GM12878 (cell line): ENCODE data around the gene SLC47A2. TPM values are rescaled to one million over a fixed set of nuclear protein-coding genes. Genes with fewer than 3 reads are reported as not detected.
A peak's percentile ranks its signal among the peaks of the same experiment; 100 is the strongest.

Experiments
- ATAC-seq: fragments of 200-7000 bp; cut with Tn5 transposase; 3 replicates; pipeline ENCODE4 v1.9.1; 2020; ENCODE audit warnings: mild to moderate bottlenecking, moderate library complexity
- BruUV-seq: library from RNA; stranded (reverse); fragments of 400-500 nt; replicated peaks from 2 replicates; lab custom pipeline; 2021; lab: Mats Ljungman, UMichigan
- CTCF ChIA-PET: fragments of 300-600 bp; sonication (Branson Sonifier 250); formaldehyde crosslinking; extraction: SDS; loops from one replicate; lab custom pipeline; 2021; ENCODE audit warnings: inconsistent platforms; lab: Yijun Ruan, JAX
- POLR2A ChIA-PET: fragments of 350-600 bp; formaldehyde crosslinking; extraction: SDS; loops from one replicate; lab custom pipeline; 2021; ENCODE audit warnings: inconsistent platforms; lab: Charles Lee
- RAD21 ChIA-PET: fragments of 300-600 bp; sonication (Branson Sonifier 250); formaldehyde crosslinking; loops from one replicate; lab custom pipeline; 2023; ENCODE audit warnings: antibody characterized with exemption; ENCODE audit not compliant: unreplicated experiment; lab: Charles Lee
- SMC1A ChIA-PET: fragments of 300-600 bp; sonication (Branson Sonifier 250); formaldehyde crosslinking; loops from one replicate; lab custom pipeline; 2023; ENCODE audit not compliant: unreplicated experiment, uncharacterized antibody; lab: Charles Lee
- DNase-seq: peaks from one replicate; pipeline ENCODE4 v3.0.0-alpha.2; 2011; ENCODE audit warnings: low read depth, low spot score
- FAIRE-seq: peaks from 3 replicates; lab custom pipeline; 2011; peaks lifted over from hg19 to GRCh38; lab: Jason Lieb, UNC
- H2AFZ ChIP-seq: 2 replicates; pipeline ENCODE4 v1.6.0; 2011; ENCODE audit warnings: low read depth, low read length, control low read depth; ENCODE audit not compliant: control insufficient read depth
- H3K27ac ChIP-seq: 2 replicates; pipeline ENCODE4 v1.5.1; 2011; ENCODE audit warnings: control low read depth; ENCODE audit not compliant: control insufficient read depth, insufficient read depth
- H3K27me3 ChIP-seq, 2 experiments: replicated peaks in 1 of 2; 2 replicates each; pipeline versions ENCODE4 v1.6.0 to v1.6.1; 2011; ENCODE audit warnings: low read length in 1 of 2; ENCODE audit not compliant: control insufficient read depth in 2 of 2, insufficient read depth in 2 of 2
- H3K36me3 ChIP-seq, 2 experiments: 2 replicates each; pipeline ENCODE4 v1.5.1; 2011; ENCODE audit warnings: low read length in 1 of 2; ENCODE audit not compliant: control insufficient read depth in 2 of 2, insufficient read depth in 2 of 2
- H3K4me1 ChIP-seq: 2 replicates; pipeline ENCODE4 v1.6.1; 2011; ENCODE audit warnings: mild to moderate bottlenecking, low read length, moderate library complexity, mixed read lengths; ENCODE audit not compliant: control insufficient read depth, insufficient read depth
- H3K4me2 ChIP-seq: 2 replicates; pipeline ENCODE4 v1.6.0; 2011; ENCODE audit warnings: control low read depth; ENCODE audit not compliant: control insufficient read depth, insufficient read depth
- H3K4me3 ChIP-seq: fragments of 200-600 bp; sonication (generic); 2 replicates; pipeline ENCODE4 v1.5.1; 2016
- H3K79me2 ChIP-seq: 2 replicates; pipeline ENCODE4 v1.6.0; 2011; ENCODE audit warnings: low read length; ENCODE audit not compliant: control insufficient read depth, insufficient read depth
- H3K9ac ChIP-seq: 2 replicates; pipeline ENCODE4 v1.8.0; 2011; ENCODE audit warnings: low read length, control low read depth, mixed read lengths; ENCODE audit not compliant: control insufficient read depth, insufficient read depth
- H3K9me3 ChIP-seq: replicated peaks from 3 replicates; pipeline ENCODE4 v1.5.1; 2011; ENCODE audit warnings: mild to moderate bottlenecking, low read length; ENCODE audit not compliant: control insufficient read depth, insufficient read depth
- H4K20me1 ChIP-seq: 2 replicates; pipeline ENCODE4 v1.6.0; 2011; ENCODE audit not compliant: control insufficient read depth, insufficient read depth
- BHLHE40 ChIP-seq, 2 experiments: fragments of 450-650 bp in 1 of 2; IDR thresholded peaks; 2 replicates each; pipeline ENCODE4 v1.6.1; 2011 to 2017; ENCODE audit warnings: low read depth in 2 of 2, borderline replicate concordance in 1 of 2, improper control_type of control experiment in 1 of 2, low read length in 1 of 2, mild to moderate bottlenecking in 1 of 2
- GATAD2B ChIP-seq: fragments of 450-650 bp; conservative IDR thresholded peaks from 2 replicates; pipeline ENCODE4 v1.6.1; 2017; ENCODE audit warnings: low read depth, mild to moderate bottlenecking, moderate library complexity
- RUNX3 ChIP-seq: IDR thresholded peaks from 2 replicates; pipeline ENCODE4 v1.6.1; 2012; ENCODE audit warnings: low read length, inconsistent platforms
- USF1 ChIP-seq: IDR thresholded peaks from 2 replicates; pipeline ENCODE4 v1.6.1; 2011; ENCODE audit warnings: borderline replicate concordance, low read depth, mild to moderate bottlenecking, moderate library complexity, mixed read lengths, low read length; ENCODE audit not compliant: insufficient read depth; ENCODE audit errors: extremely low read length
- WGBS: methylation state at CpG from one replicate; pipeline ENCODE4 v1.1.6; 2016; ENCODE audit warnings: low lambda C conversion rate; ENCODE audit not compliant: insufficient replicate concordance, insufficient coverage; ENCODE audit errors: missing lambda C conversion rate; 5-methylcytosine and 5-hydroxymethylcytosine counted together
- in situ Hi-C: fragments of 300-500 bp; cut with MboI; formaldehyde crosslinking; loops from 9 replicates; pipeline ENCODE4 v1.14.3; 2018; ENCODE audit warnings: mixed read lengths
- intact Hi-C: fragments of 100-400 bp; cut with micrococcal nuclease; formaldehyde crosslinking; loops from one replicate; pipeline ENCODE4 v1.14.2; 2022; ENCODE audit not compliant: unreplicated experiment
- polyA plus RNA-seq, 11 experiments: library from polyadenylated mRNA; depleted of rRNA in 4 of 11; unstranded in 6 of 11; stranded (reverse) in 5 of 11; fragments of >200 nt; fragmentation: Nextera tagmentation in 4 of 11; fragmentation: Illumina TruSeq in 1 of 11; extraction: Ambion mirVana in 4 of 11; extraction: Trizol in 1 of 11; gene quantifications; 1 replicate in 1 of 11; 2 replicates in 10 of 11; pipeline versions ENCODE4 v1.2.1 to v1.2.3, GENCODE V29; 2011 to 2016; ENCODE audit warnings: inconsistent platforms in 2 of 11, missing spikeins in 2 of 11, low read depth in 1 of 11
- total RNA-seq, 4 experiments: library from RNA; depleted of rRNA in 3 of 4; stranded (reverse); fragments of >200 nt in 3 of 4; fragmentation: Illumina TruSeq in 1 of 4; extraction: Trizol in 1 of 4; gene quantifications; 2 replicates each; pipeline versions ENCODE4 v1.2.1 to v1.2.3, GENCODE V29; 2013 to 2021

SLC47A2 gene
- total and polyA plus RNA-seq, 10 of the 15 experiments (the other 5 are each of a cell fraction or from before 2014, with no cell fraction given): not detected

DNA sequence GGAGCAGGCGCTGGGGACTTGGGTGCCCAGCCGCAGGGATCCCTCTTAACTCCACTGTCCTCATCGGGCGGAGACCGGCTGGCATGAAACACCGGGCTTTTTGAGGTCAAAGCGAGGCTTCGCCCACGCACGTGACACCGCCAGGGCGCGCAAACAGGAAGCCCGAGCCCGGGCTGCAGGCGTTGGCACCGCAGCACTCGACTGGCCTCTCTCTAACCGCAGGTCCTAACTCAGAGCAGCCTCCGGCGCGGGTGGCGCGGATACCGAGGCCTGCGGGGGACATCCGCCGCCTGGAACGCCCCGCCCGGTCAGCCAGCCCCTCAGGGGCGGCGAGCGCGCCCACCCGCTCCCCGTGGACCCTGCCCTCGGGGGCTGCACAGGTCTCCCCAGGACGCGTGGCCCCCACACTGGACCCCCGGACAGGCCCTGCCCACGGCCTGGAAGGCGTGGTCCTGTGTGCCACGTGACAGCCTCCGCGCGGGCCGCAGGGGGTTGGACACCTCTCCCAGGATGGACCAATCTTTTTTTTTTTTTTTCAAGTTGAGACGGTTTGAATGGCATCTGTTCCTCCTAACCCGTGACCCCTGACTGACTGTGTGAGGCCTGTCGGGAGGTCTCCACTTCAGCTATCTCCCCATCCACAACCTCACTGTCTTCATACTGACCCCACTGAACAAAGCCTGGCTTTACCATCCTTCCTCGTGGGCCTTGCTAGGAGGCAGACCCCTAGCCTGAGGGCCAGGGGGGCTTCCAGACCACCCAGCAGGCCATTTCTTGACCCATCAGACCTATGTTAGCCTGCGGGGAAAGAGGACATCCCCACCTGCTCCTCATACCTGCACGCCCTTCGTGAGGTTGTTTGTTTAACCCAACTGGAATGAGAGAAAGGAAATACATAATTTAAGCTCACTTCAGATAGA, 8.4 kb upstream of the SLC47A2 start:
- FAIRE-seq: no peak
- H3K27ac ChIP-seq: no peak overlapping the region
- no peak for ATAC-seq
- CTCF ChIA-PET: no interaction called here
- DNase-seq: no peak
- POLR2A ChIA-PET: no interaction called here
- 11% methylated on average over 43 of the region's 55 CpGs for WGBS
- H4K20me1 ChIP-seq: no peaks in the 10 kb centered on the region
- RAD21 ChIA-PET: no interaction called here
- BruUV-seq: no TSS peak
- SMC1A ChIA-PET: no interaction called here
- intact Hi-C loops: no loop called here
- H3K36me3 ChIP-seq: no peaks in the 10 kb centered on the region
- H3K9me3 ChIP-seq: no peaks in the 10 kb centered on the region
- no peaks in the 10 kb centered on the region for H3K4me1 ChIP-seq
- in situ Hi-C loops: no loop called here
- TF ChIP-seq GATAD2B: no peak
- peak; percentile 15; the same call in 1 of the 2 replicates for TF ChIP-seq RUNX3
- TF ChIP-seq USF1: peak; percentile 58
- peak in 1 of 2 experiments; percentile 18; a peak in 1 of 4 replicates for TF ChIP-seq BHLHE40 (IDR thresholded peaks at IDR 0.05; ENCODE audit: borderline replicate concordance in 1 of 2, low read depth in 2 of 2, low read length in 1 of 2)
- H3K4me3 ChIP-seq: no peak overlapping the region
- peaks cover 0 to 2% of the 10 kb centered on the region in 2 experiments; a peak in 1 of 4 replicates for H3K27me3 ChIP-seq
- H3K79me2 ChIP-seq: no peaks in the 10 kb centered on the region
- no peak overlapping the region for H3K9ac ChIP-seq
- no peak overlapping the region for H2AFZ ChIP-seq
- H3K4me2 ChIP-seq: peak overlapping the region; percentile 42; the same call in 1 of the 2 replicates
